HCT116 (cell line): ENCODE data around the gene TMTC2. TPM values are rescaled to one million over a fixed set of nuclear protein-coding genes. Genes with fewer than 3 reads are reported as not detected.

Experiments
- ATAC-seq: fragments of 200-7000 bp; cut with Tn5 transposase; 2 replicates; pipeline ENCODE4 v1.9.1; 2020; ENCODE audit warnings: mild to moderate bottlenecking, moderate library complexity
- BruUV-seq: library from RNA; stranded (reverse); fragments of 400-500 nt; replicated peaks from 2 replicates; lab custom pipeline; 2021; lab: Mats Ljungman, UMichigan
- CTCF ChIA-PET: fragments of 300-600 bp; sonication (Branson Sonifier 250); formaldehyde crosslinking; loops from one replicate; lab custom pipeline; 2021; ENCODE audit warnings: antibody characterized with exemption; lab: Charles Lee
- POLR2A ChIA-PET: fragments of 300-600, 350-600 bp; sonication (Branson Sonifier 250); formaldehyde crosslinking; loops from one replicate; lab custom pipeline; 2021; ENCODE audit warnings: antibody characterized with exemption; lab: Charles Lee
- RAD21 ChIA-PET, 2 experiments: fragments of 300-600 bp; sonication (Branson Sonifier 250); formaldehyde crosslinking; loops; one replicate each; lab custom pipeline; 2023; ENCODE audit warnings: low total read pairs in 2 of 2; ENCODE audit not compliant: uncharacterized antibody in 2 of 2, unreplicated experiment in 2 of 2, low non-redundant PET in 1 of 2; lab: Charles Lee
- DNase-seq: peaks from one replicate; pipeline ENCODE4 v3.0.0-alpha.2; 2010; ENCODE audit warnings: low read depth, low spot score
- H2AFZ ChIP-seq: fragments of 200-600 bp; shearing (Covaris generic), sonication (generic); 2 replicates; pipeline ENCODE4 v1.6.1; 2017; ENCODE audit warnings: low read depth, mixed run types, mixed read lengths, antibody characterized with exemption, low read length; ENCODE audit not compliant: poor library complexity, severe bottlenecking
- H3K27ac ChIP-seq: 2 replicates; pipeline ENCODE4 v1.5.1; 2012; ENCODE audit warnings: low read depth, low read length
- H3K27me3 ChIP-seq: fragments of 200-600 bp; sonication (generic); 2 replicates; pipeline ENCODE4 v1.6.1; 2016; ENCODE audit warnings: mixed run types, low read length, mixed read lengths; ENCODE audit not compliant: insufficient read depth
- H3K36me3 ChIP-seq, 2 experiments: fragments of 200-500 bp in 1 of 2; fragments of 200-600 bp in 1 of 2; sonication (Bioruptor generic) in 1 of 2; sonication (generic) in 1 of 2; 2 replicates each; pipeline versions ENCODE4 v1.5.1 to v1.6.1; 2014 to 2016; ENCODE audit warnings: low read length in 2 of 2, inconsistent platforms in 1 of 2, mixed read lengths in 1 of 2, mixed run types in 1 of 2; ENCODE audit not compliant: insufficient read depth in 2 of 2, control insufficient read depth in 1 of 2
- H3K4me1 ChIP-seq, 2 experiments: fragments of 200-600 bp in 1 of 2; sonication (generic) in 1 of 2; 2 replicates each; pipeline versions ENCODE4 v1.5.1 to v1.6.1; 2012 to 2017; ENCODE audit warnings: low read length in 2 of 2, inconsistent platforms in 1 of 2, mild to moderate bottlenecking in 1 of 2, mixed read lengths in 1 of 2, mixed run types in 1 of 2, moderate library complexity in 1 of 2; ENCODE audit not compliant: insufficient read depth in 2 of 2, control insufficient read depth in 1 of 2
- H3K4me2 ChIP-seq: fragments of 200-600 bp; sonication (generic); 2 replicates; pipeline ENCODE4 v1.6.1; 2017; ENCODE audit warnings: mixed run types, low read length, mixed read lengths
- H3K4me3 ChIP-seq, 2 experiments: fragments of 200-600 bp in 1 of 2; sonication (generic) in 1 of 2; replicated peaks in 1 of 2; 2 replicates each; pipeline ENCODE4 v1.5.1; 2011 to 2016; ENCODE audit warnings: low read length in 2 of 2, control low read depth in 1 of 2, low read depth in 1 of 2, mild to moderate bottlenecking in 1 of 2, mixed read lengths in 1 of 2, mixed run types in 1 of 2
- H3K79me2 ChIP-seq: fragments of 200-600 bp; sonication (generic); 2 replicates; pipeline ENCODE4 v1.6.1; 2017; ENCODE audit warnings: mild to moderate bottlenecking, mixed run types, low read length, moderate library complexity, mixed read lengths; ENCODE audit not compliant: insufficient read depth
- H3K9ac ChIP-seq: fragments of 200-600 bp; sonication (generic); 2 replicates; pipeline ENCODE4 v1.6.1; 2016; ENCODE audit warnings: low read length, mixed read lengths
- H3K9me2 ChIP-seq: fragments of 200-600 bp; sonication (generic), shearing (Covaris generic); 2 replicates; pipeline ENCODE4 v1.6.1; 2017; ENCODE audit warnings: mixed run types, mild to moderate bottlenecking, moderate library complexity; ENCODE audit not compliant: insufficient read depth
- H3K9me3 ChIP-seq, 2 experiments: fragments of 200-500 bp in 1 of 2; fragments of 200-600 bp in 1 of 2; sonication (Bioruptor generic) in 1 of 2; sonication (generic) in 1 of 2; 2 replicates each; pipeline ENCODE4 v1.6.1; 2014 to 2017; ENCODE audit warnings: low read length in 2 of 2, mixed read lengths in 2 of 2, inconsistent platforms in 1 of 2, low read depth in 1 of 2, mild to moderate bottlenecking in 1 of 2, mixed run types in 1 of 2, moderate library complexity in 1 of 2; ENCODE audit not compliant: control insufficient read depth in 1 of 2, insufficient read depth in 1 of 2
- H4K20me1 ChIP-seq: fragments of 200-600 bp; sonication (generic), shearing (Covaris generic); 2 replicates; pipeline ENCODE4 v1.6.1; 2017; ENCODE audit warnings: mixed run types, mild to moderate bottlenecking, moderate library complexity; ENCODE audit not compliant: insufficient read depth
- CBX3 ChIP-seq: IDR thresholded peaks from 2 replicates; pipeline ENCODE4 v1.6.1; 2012; ENCODE audit warnings: low read depth
- CEBPB ChIP-seq: IDR thresholded peaks from 2 replicates; pipeline ENCODE4 v1.6.1; 2012; ENCODE audit warnings: low read depth
- CTCF ChIP-seq, 3 experiments: fragments of 200-600 bp in 1 of 3; sonication (generic) in 1 of 3; IDR thresholded peaks in 2 of 3; conservative IDR thresholded peaks in 1 of 3; 2 replicates each; pipeline ENCODE4 v1.5.1; 2012 to 2017; ENCODE audit warnings: low read depth in 2 of 3, low read length in 2 of 3, antibody characterized with exemption in 1 of 3, borderline replicate concordance in 1 of 3, control low read depth in 1 of 3, mild to moderate bottlenecking in 1 of 3, mixed read lengths in 1 of 3, mixed run types in 1 of 3, moderate library complexity in 1 of 3; ENCODE audit not compliant: insufficient read depth in 1 of 3
- EGR1 ChIP-seq: IDR thresholded peaks from 2 replicates; pipeline ENCODE4 v1.6.1; 2012; ENCODE audit warnings: low read depth
- ELF1 ChIP-seq: IDR thresholded peaks from 2 replicates; pipeline ENCODE4 v1.6.1; 2012; ENCODE audit warnings: low read depth, borderline replicate concordance
- EZH2 ChIP-seq: fragments of 200-600 bp; sonication (generic); IDR thresholded peaks from 2 replicates; pipeline ENCODE4 v1.6.1; 2017; ENCODE audit warnings: antibody characterized with exemption, mixed run types
- FOSL1 ChIP-seq: IDR thresholded peaks from 2 replicates; pipeline ENCODE4 v1.6.1; 2012; ENCODE audit warnings: low read depth
- JUND ChIP-seq: IDR thresholded peaks from 2 replicates; pipeline ENCODE4 v1.6.1; 2012
- POLR2A ChIP-seq: IDR thresholded peaks from 2 replicates; pipeline ENCODE4 v1.7.0; 2011; ENCODE audit warnings: borderline replicate concordance; ENCODE audit not compliant: insufficient read depth, insufficient read length; ENCODE audit errors: extremely low read depth
- POLR2AphosphoS5 ChIP-seq: IDR thresholded peaks from 2 replicates; pipeline ENCODE4 v1.6.1; 2011; ENCODE audit warnings: mild to moderate bottlenecking, low read depth, low read length, moderate library complexity
- RAD21 ChIP-seq: IDR thresholded peaks from 2 replicates; pipeline ENCODE4 v1.6.1; 2012; ENCODE audit warnings: low read depth, mild to moderate bottlenecking
- SRF ChIP-seq: IDR thresholded peaks from 2 replicates; pipeline ENCODE4 v1.6.1; 2012; ENCODE audit warnings: low read depth
- TCF7L2 ChIP-seq: IDR thresholded peaks from 2 replicates; pipeline ENCODE4 v1.7.0; 2011; ENCODE audit warnings: borderline replicate concordance, inconsistent platforms; ENCODE audit not compliant: insufficient read depth, insufficient read length; ENCODE audit errors: extremely low read depth
- YY1 ChIP-seq: IDR thresholded peaks from 2 replicates; pipeline ENCODE4 v1.6.1; 2011; ENCODE audit warnings: low read length, low read depth, moderate library complexity, mild to moderate bottlenecking; ENCODE audit not compliant: insufficient replicate concordance; ENCODE audit errors: extremely low read depth
- ZBTB33 ChIP-seq: IDR thresholded peaks from 2 replicates; pipeline ENCODE4 v1.6.1; 2011; ENCODE audit warnings: mild to moderate bottlenecking, low read length, moderate library complexity; ENCODE audit not compliant: insufficient replicate concordance; ENCODE audit errors: extremely low read depth
- ZFX ChIP-seq: fragments of 450-650 bp; IDR thresholded peaks from 2 replicates; pipeline ENCODE4 v1.6.1; 2017
- ZNF274 ChIP-seq: fragments of 200-500 bp; sonication (Bioruptor generic); IDR thresholded peaks from 2 replicates; pipeline ENCODE4 v1.6.1; 2014; ENCODE audit warnings: mild to moderate bottlenecking, low read depth, low read length, inconsistent platforms
- intact Hi-C: fragments of 100-400 bp; cut with micrococcal nuclease; formaldehyde crosslinking; loops from 2 replicates; pipeline ENCODE4 v1.10.0; 2022
- total RNA-seq: library from RNA; stranded (reverse); gene quantifications from one replicate; pipeline ENCODE4 v1.2.1, GENCODE V29; 2021; ENCODE audit not compliant: unreplicated experiment
- TF ChIP-seq, protein P1 (sequence below): IDR thresholded peaks from 2 replicates; pipeline ENCODE4 v1.6.1; 2012

TMTC2 gene
- total RNA-seq, 1 experiment from 2014 or later, result 11.5 TPM

DNA sequence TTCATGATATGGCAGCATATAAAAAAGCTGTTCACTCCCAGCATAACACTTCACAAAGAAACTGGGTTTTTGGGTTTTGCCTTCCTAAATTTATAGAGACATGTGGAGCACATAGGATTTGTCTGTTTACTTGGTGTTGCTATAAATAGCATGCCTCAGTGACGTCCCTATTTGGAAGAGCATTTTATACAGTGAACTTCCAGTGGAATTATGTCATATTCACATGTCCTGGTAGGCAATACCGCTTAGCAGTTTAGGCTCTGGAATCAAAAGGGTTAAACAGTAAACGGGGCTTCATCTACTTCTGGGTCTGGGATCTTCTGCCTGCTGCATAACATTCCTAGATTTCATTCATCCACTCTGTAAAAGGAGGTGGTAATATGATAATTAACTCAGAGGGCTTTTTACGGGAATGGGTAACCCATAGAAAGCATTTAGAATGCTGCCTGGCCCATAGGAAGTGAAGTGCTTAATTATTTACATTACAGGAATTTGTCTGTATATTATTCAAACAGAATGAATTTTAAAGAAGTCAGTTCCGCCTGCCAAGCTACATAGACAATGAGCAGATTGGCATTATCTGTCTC is 396.1 kb downstream of the TMTC2 start:
- intact Hi-C loops, result no loop called here
- TF ChIP-seq POLR2A, result no peak
- TF ChIP-seq YY1, result no peak
- TF ChIP-seq FOSL1, result no peak
- TF ChIP-seq JUND, result no peak
- TF ChIP-seq CTCF (IDR thresholded peaks at IDR 0.05 in 2 of 3, conservative IDR thresholded peaks at IDR 0.05 in 1 of 3; ENCODE audit: borderline replicate concordance in 1 of 3, insufficient read depth in 1 of 3, low read depth in 2 of 3, low read length in 2 of 3), result no peak
- no peak for TF ChIP-seq ZNF274
- Histone ChIP-seq H4K20me1 (no peaks in the 10 kb centered on the region), H3K36me3 (no peaks in the 10 kb centered on the region), H3K27me3 (no peaks in the 10 kb centered on the region), H3K9me2 (no peaks in the 10 kb centered on the region), H3K4me3 (no peak overlapping the region), H3K4me1 (no peaks in the 10 kb centered on the region), H3K27ac (no peak overlapping the region), H3K9me3 (no peaks in the 10 kb centered on the region), H2AFZ (no peak overlapping the region), H3K9ac (no peak overlapping the region), H3K4me2 (no peak overlapping the region), H3K79me2 (no peaks in the 10 kb centered on the region)
- ChIA-PET POLR2A (no interaction called here), CTCF (no interaction called here), RAD21 (no interaction called here)
- DNase-seq (no peak), ATAC-seq (no peak)
- BruUV-seq, result no TSS peak

DNA sequence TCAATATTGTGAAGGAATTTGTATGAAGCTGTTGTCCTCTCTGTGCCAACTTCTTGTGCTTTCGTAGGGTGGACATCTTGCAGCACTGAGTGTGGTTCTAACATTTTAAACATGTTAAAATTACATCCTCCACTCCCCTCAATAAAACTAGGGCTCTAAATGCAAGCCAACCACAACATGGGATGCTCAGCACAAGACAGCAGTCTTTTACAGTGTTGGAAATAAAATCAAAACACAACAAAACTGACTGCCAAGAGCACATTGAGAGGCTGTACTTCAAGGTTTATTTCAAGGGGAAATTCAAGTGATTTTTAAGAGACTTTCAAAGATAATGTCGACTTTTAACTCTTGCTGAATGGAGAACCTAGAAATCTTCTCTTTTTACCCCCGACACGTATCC is 396.9 kb downstream of the TMTC2 start:
- H3K9me2 ChIP-seq, result no peaks in the 10 kb centered on the region
- H3K27ac ChIP-seq, result no peak overlapping the region
- H3K36me3 ChIP-seq, result no peaks in the 10 kb centered on the region
- ChIA-PET POLR2A (no interaction called here), RAD21 (no interaction called here), CTCF (no interaction called here)
- BruUV-seq, result no TSS peak
- intact Hi-C loops, result no loop called here
- H3K4me3 ChIP-seq, result no peak overlapping the region
- no peaks in the 10 kb centered on the region for H4K20me1 ChIP-seq
- no peak overlapping the region for H3K4me2 ChIP-seq
- no peaks in the 10 kb centered on the region for H3K9me3 ChIP-seq
- H3K79me2 ChIP-seq, result no peaks in the 10 kb centered on the region
- no peak overlapping the region for H2AFZ ChIP-seq
- DNase-seq (no peak), ATAC-seq (no peak)
- H3K27me3 ChIP-seq, result no peaks in the 10 kb centered on the region
- no peaks in the 10 kb centered on the region for H3K4me1 ChIP-seq
- H3K9ac ChIP-seq, result no peak overlapping the region
- no peak for TF ChIP-seq CBX3
- no peak for TF ChIP-seq JUND
- no peak for TF ChIP-seq ZNF274
- TF ChIP-seq TCF7L2, result no peak
- no peak for TF ChIP-seq SRF
- TF ChIP-seq FOSL1, result no peak
- TF ChIP-seq POLR2AphosphoS5, result no peak
- no peak for TF ChIP-seq CEBPB
- TF ChIP-seq YY1, result no peak
- TF ChIP-seq, protein P1, sequence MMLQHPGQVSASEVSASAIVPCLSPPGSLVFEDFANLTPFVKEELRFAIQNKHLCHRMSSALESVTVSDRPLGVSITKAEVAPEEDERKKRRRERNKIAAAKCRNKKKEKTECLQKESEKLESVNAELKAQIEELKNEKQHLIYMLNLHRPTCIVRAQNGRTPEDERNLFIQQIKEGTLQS, result no peak
- TF ChIP-seq ELF1, result no peak
- no peak for TF ChIP-seq ZFX
- TF ChIP-seq EZH2, result no peak
- no peak for TF ChIP-seq ZBTB33
- no peak for TF ChIP-seq EGR1
- no peak for TF ChIP-seq RAD21
